ENCODE data around the gene RTKN.

The RTKN gene

GRCh38 chr2:74427551-74427950, 14.2 kb downstream of the RTKN start:
- 0 out of 3 replicates have a peak, but pooled peaks have one; percentile 7 for ATAC-seq

GRCh38 chr2:74426181-74426758, 15.5 kb downstream of the RTKN start:
- no peak for TF ChIP-seq PATZ1 (CRISPR knock-in tag; IDR thresholded peaks at IDR 0.05; ENCODE audit: borderline replicate concordance)
- TF ChIP-seq TCF4 (CRISPR knock-in tag; IDR thresholded peaks at IDR 0.05; ENCODE audit: borderline replicate concordance): no peak
- TF ChIP-seq TSHZ2 (CRISPR knock-in tag; IDR thresholded peaks at IDR 0.05): no peak
- TF ChIP-seq ARNTL (CRISPR knock-in tag; IDR thresholded peaks at IDR 0.05; ENCODE audit: borderline replicate concordance, low read depth): no peak
- ATAC-seq: no peak

More at GRCh38 chr2:74427551-74427950, 14.2 kb downstream of the RTKN start:
- TF ChIP-seq ESRRG (CRISPR knock-in tag; IDR thresholded peaks at IDR 0.05): no peak
- no peak for TF ChIP-seq CSDC2 (CRISPR knock-in tag; IDR thresholded peaks at IDR 0.05)
- no peak for TF ChIP-seq CSRNP3 (CRISPR knock-in tag; IDR thresholded peaks at IDR 0.05)
- TF ChIP-seq RARB (CRISPR knock-in tag; IDR thresholded peaks at IDR 0.05): no peak
- TF ChIP-seq ARNTL (CRISPR knock-in tag; IDR thresholded peaks at IDR 0.05; ENCODE audit: borderline replicate concordance, low read depth): no peak
- no peak for TF ChIP-seq ZFP30 (CRISPR knock-in tag; IDR thresholded peaks at IDR 0.05)
- no peak for TF ChIP-seq ZNF565 (CRISPR knock-in tag; conservative IDR thresholded peaks at IDR 0.05; ENCODE audit: low read depth)
- no peak for TF ChIP-seq BACH2 (CRISPR knock-in tag; IDR thresholded peaks at IDR 0.05; ENCODE audit: borderline replicate concordance)
- TF ChIP-seq ZNF70 (CRISPR knock-in tag; IDR thresholded peaks at IDR 0.05): no peak
- no peak for TF ChIP-seq TSHZ2 (CRISPR knock-in tag; IDR thresholded peaks at IDR 0.05)
- TF ChIP-seq PATZ1 (CRISPR knock-in tag; IDR thresholded peaks at IDR 0.05; ENCODE audit: borderline replicate concordance): no peak
- TF ChIP-seq OSR1 (CRISPR knock-in tag; IDR thresholded peaks at IDR 0.05): no peak
- no peak for TF ChIP-seq TOX (CRISPR knock-in tag; IDR thresholded peaks at IDR 0.05; ENCODE audit: borderline replicate concordance)
- TF ChIP-seq SNAI2 (CRISPR knock-in tag; IDR thresholded peaks at IDR 0.05): no peak
- no peak for TF ChIP-seq PPARA (CRISPR knock-in tag; IDR thresholded peaks at IDR 0.05; ENCODE audit: borderline replicate concordance)
- TF ChIP-seq GLIS3 (CRISPR knock-in tag; IDR thresholded peaks at IDR 0.05): no peak
- TF ChIP-seq ZFP3 (CRISPR knock-in tag; IDR thresholded peaks at IDR 0.05): no peak

- ATAC-seq: no peak
- TF ChIP-seq ZFP3 (CRISPR knock-in tag; IDR thresholded peaks at IDR 0.05) (no peak), GLIS3 (CRISPR knock-in tag; IDR thresholded peaks at IDR 0.05) (no peak)
These were observed 16.2 kb downstream of the RTKN start for GRCh38 chr2:74425523-74425922.
